OCI-M1 (cell line): Measurements from ENCODE around the gene CD320.
"Not testable (repeated sequence)": the region's sequence is repeated elsewhere in the genome, so short reads cannot be mapped to it uniquely, and the experiment has no call there.

Experiments
- DNase-seq: peaks from one replicate; lab custom pipeline; 2025; lab: John Stamatoyannopoulos, UW

CD320 gene

DNA sequence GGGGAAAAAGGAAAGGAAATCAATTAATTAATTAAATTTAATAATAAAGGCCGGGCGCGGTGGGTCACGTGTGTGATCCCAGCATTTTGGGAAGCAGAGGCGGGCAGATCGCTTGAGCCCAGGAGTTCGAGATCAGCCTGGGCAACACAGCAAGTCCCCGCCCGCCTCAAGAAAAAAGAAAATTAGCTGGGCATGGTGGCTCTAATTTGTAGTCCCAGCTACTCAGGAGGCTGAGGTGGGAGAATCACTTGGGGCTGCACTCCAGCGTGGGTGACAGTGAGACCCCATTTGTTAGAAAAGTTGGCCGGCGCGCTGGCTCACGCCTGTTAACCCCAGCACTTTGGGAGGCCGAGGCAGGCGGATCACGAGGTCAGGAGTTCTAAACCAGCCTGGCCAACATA lies 733 bp upstream of the CD320 start:
- DNase-seq, result no peak

DNA sequence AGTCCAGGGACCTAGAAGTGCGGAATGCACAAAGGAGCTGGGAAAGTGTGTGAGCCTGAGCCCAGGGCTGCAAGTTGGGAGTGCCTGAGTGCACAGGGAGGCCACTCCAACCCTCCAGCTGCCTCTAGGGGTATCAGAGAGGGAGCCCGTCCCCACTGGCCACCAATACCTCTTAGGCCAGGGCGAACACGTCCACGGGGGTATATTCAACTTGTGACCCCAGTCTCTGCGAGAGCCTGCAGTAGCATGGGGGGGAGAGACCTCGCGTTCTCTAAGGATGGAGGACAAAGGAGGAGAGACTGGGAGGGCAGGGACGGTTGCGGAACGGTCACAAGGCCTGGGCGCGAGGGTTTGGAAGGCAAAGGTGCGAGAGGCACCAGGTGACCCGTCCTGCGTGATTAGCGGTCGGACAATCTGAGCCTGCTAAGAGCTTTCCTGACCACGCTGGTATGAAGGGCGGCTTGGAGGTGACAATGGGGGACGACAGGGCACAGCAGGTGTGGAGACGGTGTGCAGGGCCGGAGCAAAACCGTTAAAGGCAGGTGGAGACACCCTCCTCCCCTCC lies 676 bp downstream of the CD320 start:
- DNase-seq, result no peak

DNA sequence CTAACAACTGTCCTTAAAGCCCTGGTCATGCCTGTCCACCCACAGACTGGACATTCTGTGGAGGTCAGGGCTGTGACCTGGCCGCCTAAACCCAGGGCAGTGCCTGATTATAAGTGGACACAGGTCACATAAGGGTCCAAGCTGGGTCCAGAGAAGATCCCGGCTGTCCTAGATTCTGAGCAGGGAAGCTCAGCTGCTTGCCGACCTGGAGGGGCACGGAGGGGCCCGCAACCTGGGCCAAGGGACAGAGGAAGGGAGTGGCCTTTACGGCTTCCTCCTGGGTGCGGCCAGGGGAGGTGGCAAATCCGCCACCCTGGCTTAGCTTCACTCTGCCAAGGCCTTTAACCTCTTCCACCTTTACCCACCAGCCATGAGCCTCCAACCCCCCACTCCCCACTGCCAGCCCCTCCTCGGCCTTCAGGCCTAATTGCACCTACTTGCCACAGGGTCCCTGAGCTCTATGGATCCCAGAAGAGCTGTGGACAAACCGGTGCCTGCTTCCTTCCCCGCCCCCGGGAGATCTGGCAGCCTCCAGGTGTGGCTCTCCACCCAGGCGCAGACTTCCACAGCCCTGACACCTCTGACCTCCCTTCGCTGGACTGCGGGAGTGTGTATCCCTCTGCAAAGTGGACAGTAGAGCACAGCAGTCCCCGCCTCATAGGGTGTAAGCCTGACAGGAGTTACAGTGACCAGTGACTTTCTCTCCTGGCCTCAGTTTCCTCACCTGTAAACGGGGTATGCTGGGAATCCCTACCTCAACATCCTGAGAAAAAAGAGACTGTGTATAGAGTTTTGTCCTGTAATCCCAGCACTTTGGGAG lies 1.7 kb downstream of the CD320 start:
- no peak for DNase-seq

DNA sequence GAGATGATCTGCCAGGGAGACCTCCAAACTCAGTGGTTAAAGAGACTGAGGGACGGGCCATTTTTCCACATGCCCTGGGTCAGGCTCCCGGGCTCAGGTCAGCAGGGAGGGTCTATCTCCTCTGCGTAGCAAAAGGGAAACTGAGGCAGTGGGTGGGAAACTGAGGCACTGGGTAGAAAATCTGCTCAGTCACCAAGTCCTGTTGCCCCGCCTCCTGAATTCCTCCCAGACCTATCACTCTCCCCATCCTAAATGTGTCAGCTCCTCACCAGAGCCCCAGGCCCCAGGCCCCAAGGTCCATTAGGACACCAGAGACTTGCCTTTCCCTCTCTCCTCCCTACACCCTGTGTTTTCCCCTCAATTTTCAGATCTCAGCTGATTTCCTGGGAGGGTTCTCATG lies 2.4 kb downstream of the CD320 start:
- DNase-seq, result no peak

DNA sequence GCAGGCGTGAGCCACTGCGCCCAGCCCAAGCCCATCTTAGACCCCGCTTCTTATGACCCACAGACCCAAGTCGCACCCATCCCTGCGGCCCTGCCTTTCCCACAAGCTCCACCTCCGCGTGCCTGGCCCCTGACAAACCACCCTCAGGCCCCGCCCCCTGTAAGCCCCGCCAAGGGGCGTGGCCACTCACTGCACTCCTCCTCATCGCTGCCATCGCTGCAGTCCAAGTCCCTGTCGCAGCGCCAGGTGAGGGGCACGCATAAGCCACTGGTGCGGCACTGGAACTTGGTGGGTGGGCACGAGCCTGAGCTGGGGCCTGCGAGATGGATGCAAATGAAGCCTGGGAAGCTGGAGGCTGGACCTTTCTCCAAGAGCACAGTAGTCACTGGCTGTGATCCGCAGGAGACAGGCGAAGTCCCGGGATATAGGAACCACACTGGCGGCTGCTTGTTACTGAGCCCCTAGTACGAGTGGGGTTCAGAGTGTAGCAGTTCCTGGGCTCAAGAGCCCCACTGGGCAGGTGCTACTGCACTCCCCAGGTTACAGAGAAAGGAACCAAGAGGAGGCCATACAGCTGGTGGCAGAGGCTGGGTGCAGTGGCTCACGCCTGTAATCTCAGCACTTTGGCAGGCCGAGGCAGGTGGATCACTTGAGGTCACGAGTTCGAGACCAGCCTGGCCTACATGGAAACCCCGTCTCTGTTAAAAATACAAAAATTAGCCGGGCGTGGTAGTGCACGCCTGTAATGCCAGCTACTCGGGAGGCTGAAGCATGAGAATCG lies 3.1 kb downstream of the CD320 start:
- no peak for DNase-seq

DNA sequence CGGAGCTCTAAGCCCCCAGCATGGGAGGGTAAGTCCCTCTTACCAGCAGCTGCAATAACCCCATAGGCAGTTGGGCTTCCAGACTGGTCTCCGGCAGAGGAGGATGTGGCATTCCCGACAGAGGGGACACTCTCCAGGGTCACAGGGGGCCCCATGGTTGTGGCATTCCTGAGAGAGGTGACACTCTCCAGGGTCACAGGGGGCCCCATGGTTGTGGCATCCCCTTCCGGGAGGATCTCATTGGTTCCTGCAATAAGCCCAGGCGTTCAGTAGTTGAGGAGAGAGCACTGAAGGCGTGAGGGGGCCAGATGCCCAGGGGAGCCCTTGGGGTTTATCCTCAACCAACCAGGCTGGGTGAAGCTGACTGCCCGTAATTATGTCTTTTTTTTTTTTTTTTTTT lies 5.4 kb downstream of the CD320 start:
- DNase-seq, result no peak

DNA sequence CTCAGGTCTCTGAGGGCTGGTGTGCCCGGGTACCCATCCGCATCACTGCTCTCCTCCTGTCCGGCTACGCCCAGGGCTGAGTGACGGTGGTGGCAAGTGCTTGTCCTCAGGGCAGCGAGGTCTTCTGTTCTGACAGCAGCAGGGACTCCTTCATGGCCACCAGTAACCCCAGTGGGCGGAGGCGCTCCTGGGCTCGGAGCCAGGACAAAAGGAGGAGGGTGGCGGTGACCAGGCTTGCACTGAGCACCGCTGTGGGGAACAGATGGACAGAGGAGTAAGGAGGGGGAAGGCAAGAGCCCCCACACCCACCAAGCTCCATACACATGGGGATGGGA lies 5.8 kb downstream of the CD320 start:
- no peak for DNase-seq

DNA sequence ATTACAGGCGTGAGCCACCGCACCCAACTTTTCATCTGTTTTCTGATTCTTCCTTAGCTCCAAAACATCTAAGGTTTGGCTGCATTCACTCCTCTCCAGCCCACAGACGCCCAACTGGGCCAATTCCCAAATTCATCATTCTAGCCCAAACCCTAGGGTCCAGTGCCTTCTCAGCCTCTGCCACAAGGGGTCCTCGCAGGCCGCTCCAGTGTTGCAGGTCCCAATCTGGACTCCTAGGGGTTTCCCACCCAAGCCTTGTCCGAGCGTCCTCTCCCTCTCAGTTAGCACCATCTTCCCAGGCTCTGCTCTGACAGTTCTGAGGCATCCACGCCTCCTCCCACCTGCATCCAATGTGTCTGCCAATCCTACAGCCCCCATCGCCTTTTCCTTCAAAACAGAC lies 16.8 kb downstream of the CD320 start:
- not testable (repeated sequence) for DNase-seq

DNA sequence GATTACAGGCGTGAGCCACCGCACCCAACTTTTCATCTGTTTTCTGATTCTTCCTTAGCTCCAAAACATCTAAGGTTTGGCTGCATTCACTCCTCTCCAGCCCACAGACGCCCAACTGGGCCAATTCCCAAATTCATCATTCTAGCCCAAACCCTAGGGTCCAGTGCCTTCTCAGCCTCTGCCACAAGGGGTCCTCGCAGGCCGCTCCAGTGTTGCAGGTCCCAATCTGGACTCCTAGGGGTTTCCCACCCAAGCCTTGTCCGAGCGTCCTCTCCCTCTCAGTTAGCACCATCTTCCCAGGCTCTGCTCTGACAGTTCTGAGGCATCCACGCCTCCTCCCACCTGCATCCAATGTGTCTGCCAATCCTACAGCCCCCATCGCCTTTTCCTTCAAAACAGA lies 31.6 kb downstream of the CD320 start:
- not testable (repeated sequence) for DNase-seq

DNA sequence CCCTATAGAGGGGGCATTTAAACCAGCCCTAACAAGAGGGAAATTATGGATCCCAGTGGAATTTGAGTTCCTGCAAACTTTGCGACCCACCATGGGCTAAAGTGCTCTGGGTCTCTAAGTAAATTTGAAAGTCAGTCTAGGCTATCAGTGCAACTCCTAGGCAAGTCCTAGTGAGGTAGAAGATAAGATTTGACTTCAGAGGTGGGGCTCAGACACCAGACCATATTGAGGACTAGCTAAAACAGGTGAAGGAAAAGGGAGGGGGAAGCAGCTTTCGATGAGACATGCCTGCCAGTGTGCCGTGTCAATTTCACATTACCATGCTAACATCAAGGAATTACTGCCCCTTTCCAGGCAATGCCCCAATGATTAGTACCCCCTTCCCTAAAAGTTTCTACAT lies 38.4 kb downstream of the CD320 start:
- no peak for DNase-seq

DNA sequence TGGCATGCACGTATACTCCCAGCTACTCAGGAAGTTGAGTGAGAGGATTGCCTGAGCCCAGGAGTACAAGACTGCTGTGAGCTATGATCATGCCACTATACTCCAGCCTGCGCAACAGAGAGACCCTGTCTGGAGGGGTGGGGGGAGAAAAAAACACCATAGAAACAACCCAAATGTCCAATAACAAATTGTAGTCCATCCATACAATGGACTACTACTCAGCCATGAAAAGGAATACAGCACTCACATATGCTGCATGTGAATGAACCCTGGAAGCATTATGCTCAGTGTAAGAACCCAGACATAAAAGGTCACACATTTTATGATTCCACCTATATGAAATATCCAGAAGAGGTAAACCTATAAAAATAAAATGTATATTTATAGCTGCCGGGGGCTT lies 42.3 kb downstream of the CD320 start:
- no peak for DNase-seq

DNA sequence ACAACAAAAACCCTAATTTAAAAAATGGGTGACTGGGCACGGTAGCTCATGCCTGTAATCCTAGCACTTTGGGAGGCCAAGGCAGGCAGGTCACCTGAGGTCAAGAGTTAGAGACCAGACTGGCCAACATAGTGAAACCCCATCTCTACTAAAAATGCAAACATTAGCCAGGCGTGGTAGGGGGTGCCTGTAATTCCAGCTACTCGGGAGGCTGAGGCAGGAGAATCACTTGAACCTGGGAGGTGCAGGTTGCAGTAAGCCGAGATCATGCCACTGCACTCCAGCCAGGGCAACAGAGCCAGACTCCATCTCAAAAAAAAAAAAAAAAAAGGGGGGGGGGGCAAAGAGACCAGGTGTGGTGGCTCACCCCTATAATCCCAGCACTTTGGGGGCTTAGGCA lies 43.9 kb downstream of the CD320 start:
- not testable (repeated sequence) for DNase-seq

DNA sequence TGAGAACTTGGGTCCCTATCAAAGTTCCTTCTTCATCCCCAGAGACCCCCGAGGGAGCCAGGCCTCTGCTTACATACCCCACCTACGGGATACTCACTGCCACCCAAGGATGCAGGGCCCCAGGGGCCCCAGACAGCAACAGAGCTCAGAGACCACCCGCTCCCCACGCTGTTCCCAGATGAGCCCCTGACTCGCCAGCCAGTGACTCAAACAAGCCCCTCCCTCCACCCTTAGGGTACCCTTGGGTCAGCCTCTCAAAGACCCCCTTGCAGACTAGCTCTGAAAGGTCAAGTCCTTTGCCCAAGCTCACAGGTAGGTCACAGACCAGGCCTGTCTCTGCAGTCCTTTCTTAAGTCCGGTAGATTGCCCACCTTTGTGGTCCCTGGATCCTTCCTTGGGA lies 45.7 kb downstream of the CD320 start:
- DNase-seq, result no peak

DNA sequence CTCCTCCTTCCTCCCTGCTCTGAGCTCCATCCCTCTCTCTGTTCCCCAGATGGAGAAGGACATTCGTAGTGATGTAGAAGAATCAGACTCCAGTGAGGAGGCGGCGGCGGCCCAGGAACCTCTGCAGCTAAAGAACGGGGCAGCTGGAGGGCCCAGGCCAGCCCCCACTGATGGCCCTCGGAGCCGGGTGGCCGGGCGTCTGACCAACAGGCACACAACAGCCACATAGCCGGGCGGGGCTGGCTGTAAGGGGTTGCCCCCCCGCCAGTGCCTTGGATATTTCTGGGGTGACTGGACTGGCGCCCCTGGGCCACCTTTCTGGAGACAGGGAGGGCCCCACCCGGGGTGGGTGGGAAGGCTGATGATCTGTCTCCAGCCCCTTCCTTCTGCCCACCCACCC lies 46.3 kb downstream of the CD320 start:
- no peak for DNase-seq

DNA sequence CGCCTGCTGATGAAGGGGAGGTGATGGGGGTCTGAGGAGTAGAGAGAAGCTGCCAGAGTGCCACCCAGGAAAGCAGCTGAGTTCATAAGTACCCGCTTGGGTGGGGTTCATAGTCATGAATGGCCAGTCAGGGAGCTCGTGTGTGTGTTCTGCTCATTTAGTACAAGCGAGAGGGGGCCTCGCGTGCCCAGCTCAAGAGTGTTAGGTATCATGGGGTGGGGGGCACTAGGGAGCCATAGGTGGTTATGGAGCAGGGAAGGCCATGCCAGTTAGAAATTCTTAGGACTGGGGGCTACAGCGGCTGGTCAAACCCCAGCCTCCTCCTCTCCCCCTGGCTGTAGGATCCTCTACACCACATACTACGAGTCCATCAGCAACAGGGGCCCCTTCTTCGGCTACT lies 46.8 kb downstream of the CD320 start:
- DNase-seq, result no peak

DNA sequence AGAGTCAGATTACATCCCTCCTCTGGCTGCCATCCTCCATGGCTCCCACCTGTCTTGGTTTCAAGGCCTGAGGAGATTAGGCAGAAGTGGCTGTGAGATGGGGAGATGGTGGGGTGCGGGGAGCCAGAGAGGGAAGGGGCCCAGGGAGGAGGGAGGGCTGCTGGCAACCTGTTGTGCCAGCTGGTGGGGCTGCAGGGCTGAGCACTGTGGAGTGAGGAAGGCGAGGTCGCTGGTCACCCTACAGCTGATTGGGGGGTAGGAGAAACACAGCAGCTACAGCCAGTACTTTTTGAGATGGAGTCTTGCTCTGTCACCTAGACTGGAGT lies 48.3 kb downstream of the CD320 start:
- no peak for DNase-seq

DNA sequence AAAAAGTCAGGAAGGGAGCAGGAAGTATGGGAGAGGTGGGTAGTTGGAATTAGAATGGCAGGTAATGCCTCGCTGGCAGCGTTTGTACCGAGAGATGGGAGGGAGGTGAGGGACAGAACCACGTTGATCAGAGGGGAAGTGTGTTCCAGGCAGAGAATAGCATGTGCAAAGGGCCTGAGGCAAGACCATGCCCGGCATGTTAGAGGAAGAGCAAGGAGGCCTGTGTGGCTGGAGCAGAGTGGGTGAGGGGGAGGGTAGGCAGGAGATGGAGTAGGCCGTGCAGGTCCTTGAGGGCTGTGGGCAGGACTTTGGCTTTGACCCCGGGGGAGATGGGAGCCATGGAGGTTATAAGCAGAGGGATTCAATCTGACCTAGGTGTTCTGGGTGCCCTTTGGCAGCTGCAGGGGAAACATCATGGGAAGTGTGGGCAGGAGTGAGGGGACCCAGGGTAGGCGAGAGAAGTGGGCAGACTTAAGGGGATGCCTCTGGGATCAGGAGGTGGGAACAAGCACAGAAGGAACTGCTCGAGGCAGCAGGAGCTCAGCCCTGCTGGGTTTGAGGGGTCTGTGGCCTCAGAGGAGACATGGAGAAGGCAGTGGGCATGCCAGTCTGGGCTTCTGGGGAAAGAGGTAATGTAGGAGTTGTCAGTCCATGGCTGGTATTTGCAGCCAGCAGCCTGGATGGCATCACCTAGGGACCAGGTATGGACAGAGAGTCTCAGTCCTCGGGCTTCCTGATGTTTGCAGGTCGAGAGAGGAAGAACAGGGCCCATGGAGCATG lies 48.8 kb downstream of the CD320 start:
- DNase-seq, result no peak

DNA sequence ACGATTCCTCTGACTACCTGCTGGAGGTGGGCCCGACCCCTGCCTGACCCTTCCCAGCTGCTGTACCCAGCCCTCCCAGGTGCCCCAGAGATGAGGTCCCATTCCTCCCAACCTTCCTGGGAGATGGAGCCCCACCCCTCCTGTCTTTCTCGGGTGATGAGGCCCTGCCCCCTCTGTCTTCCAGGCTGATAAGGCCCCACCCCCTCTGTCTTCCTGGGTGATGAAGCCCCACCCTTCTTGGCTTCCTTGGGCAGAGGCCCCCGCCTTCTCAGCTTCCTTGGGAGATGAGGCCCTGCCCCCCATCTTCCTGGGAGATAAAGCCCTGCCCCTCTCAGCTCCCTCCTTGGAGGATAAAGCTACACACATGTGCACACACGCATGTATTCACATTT lies 51.1 kb downstream of the CD320 start:
- DNase-seq, result no peak

DNA sequence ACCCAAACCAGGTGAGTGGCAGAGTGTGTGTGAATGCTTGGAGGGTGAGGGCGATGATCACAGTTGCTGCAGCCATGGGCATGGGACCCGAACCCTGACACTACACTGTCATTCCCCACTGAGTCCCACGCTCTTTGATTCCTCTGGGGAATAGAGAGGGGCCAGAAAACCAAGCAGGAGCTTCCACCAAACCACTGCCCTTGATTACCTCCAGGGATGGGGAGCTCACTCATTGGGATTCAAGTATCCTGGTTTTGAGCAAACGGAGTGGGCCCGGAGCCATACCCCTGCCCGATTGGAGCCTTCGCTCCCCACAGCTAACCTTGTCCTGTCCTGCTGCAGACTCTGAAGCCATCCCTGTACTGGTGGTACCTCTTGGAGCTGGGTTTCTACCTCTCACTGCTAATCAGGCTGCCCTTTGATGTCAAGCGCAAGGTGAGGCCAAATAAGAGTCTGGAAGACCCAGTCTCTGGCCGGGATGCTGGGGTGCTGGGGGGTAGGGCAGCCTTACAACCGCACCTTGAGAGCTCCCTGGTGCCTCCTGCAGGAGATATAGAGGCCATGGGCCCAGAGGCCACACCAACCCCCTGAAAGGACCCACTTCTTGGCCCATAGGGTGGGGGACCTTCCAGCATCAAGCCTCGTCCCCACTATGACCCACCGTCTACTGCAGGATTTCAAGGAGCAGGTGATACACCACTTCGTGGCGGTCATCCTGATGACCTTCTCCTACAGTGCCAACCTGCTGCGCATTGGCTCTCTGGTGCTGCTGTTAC lies 51.7 kb downstream of the CD320 start:
- DNase-seq, result no peak

DNA sequence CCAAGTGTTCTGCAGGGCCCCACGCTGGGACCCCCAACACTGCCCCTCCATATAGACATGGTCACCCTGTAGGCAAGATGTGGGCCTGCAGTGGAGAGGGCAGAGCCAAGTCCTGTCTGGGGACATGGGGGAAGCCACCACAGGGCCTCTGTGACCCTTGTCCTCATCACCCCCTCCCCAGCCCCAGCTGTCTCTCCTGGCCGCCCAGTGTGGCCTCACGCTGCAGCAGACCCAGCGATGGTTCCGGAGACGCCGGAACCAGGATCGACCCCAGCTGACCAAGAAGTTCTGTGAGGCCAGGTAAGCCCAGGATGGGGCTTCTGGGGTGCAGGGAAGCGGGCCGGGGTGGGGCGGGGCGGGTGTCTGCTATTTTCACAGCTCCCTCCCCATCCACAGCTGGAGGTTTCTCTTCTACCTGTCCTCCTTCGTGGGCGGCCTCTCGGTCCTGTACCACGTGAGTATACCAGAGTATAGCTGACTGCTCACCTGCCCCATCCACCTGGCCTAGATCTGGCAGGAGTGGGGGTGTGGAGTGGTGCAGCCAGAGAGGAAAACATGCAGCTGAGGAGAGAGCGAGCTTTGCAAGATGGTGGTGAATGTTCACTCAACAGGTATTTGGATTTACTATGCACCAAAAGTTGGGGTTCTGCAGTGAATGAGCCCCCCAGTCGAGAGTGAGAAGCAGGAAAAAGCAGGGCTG lies 52.6 kb downstream of the CD320 start:
- DNase-seq, result no peak

DNA sequence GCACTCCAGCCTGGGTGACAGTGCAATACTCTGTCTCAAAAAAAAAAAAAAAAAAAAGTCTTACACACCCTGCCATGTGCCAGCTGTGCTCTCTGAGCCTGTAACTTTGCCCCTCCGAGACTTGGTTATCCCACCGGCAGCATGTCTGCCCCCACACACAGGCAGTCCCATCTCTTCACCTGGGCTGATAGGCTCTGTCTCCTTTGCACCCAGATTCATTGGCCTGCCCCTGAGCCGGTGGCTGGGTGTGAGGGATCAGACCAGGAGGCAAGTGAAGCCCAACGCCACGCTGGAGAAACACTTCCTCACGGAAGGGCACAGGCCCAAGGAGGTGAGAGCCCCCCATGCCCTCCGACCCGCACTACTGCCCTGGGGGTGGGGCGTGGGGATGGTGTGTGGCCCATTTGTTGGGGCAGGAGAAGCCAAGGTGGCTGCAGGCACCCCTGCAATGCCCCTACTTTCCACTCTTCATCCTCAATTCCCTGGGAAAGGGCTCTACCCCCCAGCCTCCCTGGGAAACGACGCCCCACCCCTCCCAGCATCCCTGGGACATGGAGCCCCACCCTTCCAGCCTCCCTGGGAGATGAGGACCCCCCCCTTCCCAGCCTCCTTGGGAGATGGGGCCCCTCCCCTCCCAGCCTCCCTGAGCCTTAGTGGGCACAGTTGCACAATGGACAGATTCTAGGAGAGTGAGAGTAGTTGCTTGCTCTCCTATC lies 53.7 kb downstream of the CD320 start:
- DNase-seq, result no peak
